Endodermal cell (in vitro differentiated cells): ENCODE data around the gene MYOM1. TPM values are rescaled to one million over a fixed set of nuclear protein-coding genes. Genes with fewer than 3 reads are reported as not detected.

Experiments
- DNase-seq: peaks from one replicate; pipeline ENCODE4 v3.0.0-alpha.2; 2017
- H3K27ac ChIP-seq: 2 replicates; pipeline ENCODE4 v1.5.1; 2013; ENCODE audit warnings: mild to moderate bottlenecking, low read depth, low read length, moderate library complexity
- H3K27me3 ChIP-seq: 2 replicates; pipeline ENCODE4 v1.6.1; 2013; ENCODE audit warnings: mild to moderate bottlenecking, low read length, moderate library complexity; ENCODE audit not compliant: insufficient read depth, control insufficient read depth, poor library complexity, severe bottlenecking
- H3K36me3 ChIP-seq: 2 replicates; pipeline ENCODE4 v1.7.0; 2013; ENCODE audit warnings: mild to moderate bottlenecking, low read length, moderate library complexity; ENCODE audit not compliant: control insufficient read depth, insufficient read depth
- H3K4me1 ChIP-seq: one replicate; pipeline ENCODE4 v1.7.0; 2013; ENCODE audit warnings: low read length; ENCODE audit not compliant: control insufficient read depth, insufficient read depth
- H3K4me3 ChIP-seq: 2 replicates; pipeline ENCODE4 v1.5.1; 2013; ENCODE audit warnings: mild to moderate bottlenecking, low read length, moderate library complexity
- H3K9ac ChIP-seq: 2 replicates; pipeline ENCODE4 v1.6.1; 2013; ENCODE audit warnings: mild to moderate bottlenecking, low read length, moderate library complexity; ENCODE audit not compliant: poor library complexity, severe bottlenecking; ENCODE audit errors: extremely low read depth
- H3K9me3 ChIP-seq: 2 replicates; pipeline ENCODE4 v1.6.1; 2013; ENCODE audit warnings: mild to moderate bottlenecking, low read length, moderate library complexity; ENCODE audit not compliant: control insufficient read depth
- H3K27ac Mint-ChIP-seq: 2 replicates; pipeline ENCODE4 v1.8.0; 2020; ENCODE audit warnings: mixed read lengths
- H3K27me3 Mint-ChIP-seq: 2 replicates; pipeline ENCODE4 v1.8.0; 2021; ENCODE audit warnings: mild to moderate bottlenecking, mixed read lengths; ENCODE audit not compliant: insufficient read depth
- H3K36me3 Mint-ChIP-seq: 2 replicates; pipeline ENCODE4 v1.8.0; 2020; ENCODE audit warnings: low read depth, mixed read lengths
- H3K4me1 Mint-ChIP-seq: 2 replicates; pipeline ENCODE4 v1.8.0; 2020; ENCODE audit warnings: mixed read lengths
- H3K4me3 Mint-ChIP-seq: 2 replicates; pipeline ENCODE4 v1.8.0; 2020; ENCODE audit warnings: mild to moderate bottlenecking, moderate library complexity, mixed read lengths
- H3K9me3 Mint-ChIP-seq: 2 replicates; pipeline ENCODE4 v1.8.0; 2020; ENCODE audit warnings: mild to moderate bottlenecking, mixed read lengths
- CTCF ChIP-seq: fragments of 200-600 bp; sonication (generic); conservative IDR thresholded peaks from 2 replicates; pipeline ENCODE4 v1.5.0; 2021; ENCODE audit warnings: antibody characterized with exemption, mild to moderate bottlenecking
- WGBS, 2 experiments: methylation state at CpG; one replicate each; pipeline versions ENCODE4 v1.1.5 to v1.1.7; 2013; ENCODE audit warnings: missing lambda C conversion rate in 2 of 2, mixed read lengths in 1 of 2; ENCODE audit not compliant: insufficient coverage in 1 of 2, insufficient read length in 1 of 2; 5-methylcytosine and 5-hydroxymethylcytosine counted together
- total RNA-seq, 2 donors: library from RNA; stranded (reverse); fragmentation: NEBNext Ultra II Directional in 1 of 2; extraction: Animal tissue kit (Norgen Biotek cat#: 25700) in 1 of 2; gene quantifications; 2 replicates in 1 of 2; 3 replicates in 1 of 2; pipeline ENCODE4 v1.2.1, GENCODE V29; 2021

Gene MYOM1
- total RNA-seq, 2 donors from 2014 or later = 0.49 to 0.88 TPM

GRCh38 chr18:3233004-3233403, 13.2 kb upstream of the MYOM1 start:
- H3K27ac ChIP-seq = no peak overlapping the region
- Mint-ChIP-seq H3K4me1 (peaks cover 8% of the 10 kb centered on the region), H3K27me3 (no peaks in the 10 kb centered on the region), H3K4me3 (no peak overlapping the region), H3K27ac (no peak overlapping the region), H3K9me3 (peaks cover 4% of the 10 kb centered on the region), H3K36me3 (no peaks in the 10 kb centered on the region)
- H3K9ac ChIP-seq = no peak overlapping the region
- WGBS, 2 experiments = 92 to 100% methylated on average over 1 of the region's 1 CpG
- H3K4me1 ChIP-seq = no peaks in the 10 kb centered on the region
- peaks cover 2% of the 10 kb centered on the region for H3K9me3 ChIP-seq
- DNase-seq = no peak
- no peak for TF ChIP-seq CTCF
- H3K4me3 ChIP-seq = no peak overlapping the region
- no peaks in the 10 kb centered on the region for H3K27me3 ChIP-seq
- H3K36me3 ChIP-seq = no peaks in the 10 kb centered on the region

GRCh38 chr18:3230401-3231334, 10.9 kb upstream of the MYOM1 start:
- TF ChIP-seq CTCF = no peak
- no peak overlapping the region for H3K4me3 ChIP-seq
- H3K27ac Mint-ChIP-seq = no peak overlapping the region
- H3K4me1 ChIP-seq = no peaks in the 10 kb centered on the region
- no peaks in the 10 kb centered on the region for H3K9me3 Mint-ChIP-seq
- no peaks in the 10 kb centered on the region for H3K36me3 ChIP-seq
- 86 to 87% methylated on average over 9 of the region's 9 CpGs for WGBS, 2 experiments
- H3K9me3 ChIP-seq = no peaks in the 10 kb centered on the region
- H3K27me3 Mint-ChIP-seq = no peaks in the 10 kb centered on the region
- no peak overlapping the region for H3K4me3 Mint-ChIP-seq
- peaks cover 8% of the 10 kb centered on the region for H3K4me1 Mint-ChIP-seq
- no peak overlapping the region for H3K27ac ChIP-seq
- DNase-seq = no peak
- no peak overlapping the region for H3K9ac ChIP-seq
- H3K36me3 Mint-ChIP-seq = no peaks in the 10 kb centered on the region
- no peaks in the 10 kb centered on the region for H3K27me3 ChIP-seq

- H3K4me1 Mint-ChIP-seq = peaks cover 6% of the 10 kb centered on the region
- H3K36me3 ChIP-seq = no peaks in the 10 kb centered on the region
- no peak overlapping the region for H3K27ac ChIP-seq
- no peaks in the 10 kb centered on the region for H3K36me3 Mint-ChIP-seq
- H3K4me3 ChIP-seq = no peak overlapping the region
- no peaks in the 10 kb centered on the region for H3K27me3 Mint-ChIP-seq
- H3K27me3 ChIP-seq = no peaks in the 10 kb centered on the region
- 95 to 100% methylated on average over 4 to 6 of the region's 6 CpGs for WGBS, 2 experiments
- H3K9me3 Mint-ChIP-seq = no peaks in the 10 kb centered on the region
- H3K9ac ChIP-seq = no peak overlapping the region
- H3K27ac Mint-ChIP-seq = no peak overlapping the region
- DNase-seq = no peak
- TF ChIP-seq CTCF = no peak
- no peaks in the 10 kb centered on the region for H3K4me1 ChIP-seq
- H3K4me3 Mint-ChIP-seq = no peak overlapping the region
- H3K9me3 ChIP-seq = no peaks in the 10 kb centered on the region
Measured at GRCh38 chr18:3226048-3226447, 6.3 kb upstream of the MYOM1 start.
